ENCODE data around the gene RPS6KA1. TPM values are rescaled to one million over a fixed set of nuclear protein-coding genes. Genes with fewer than 3 reads are reported as not detected.

RPS6KA1 gene
- total and polyA plus RNA-seq, 2 of the 13 experiments (the other 11 are each of a cell fraction or from before 2014, with no cell fraction given) = 19.6 to 24.2 TPM

GRCh38 chr1:26530895-26531598, 1.5 kb downstream of the RPS6KA1 start (continued):
- TF ChIP-seq ZBTB43 (CRISPR knock-in tag; conservative IDR thresholded peaks at IDR 0.05) = no peak
- no peak for TF ChIP-seq NFYB (CRISPR knock-in tag; IDR thresholded peaks at IDR 0.05)
- no peak for TF ChIP-seq RBM22 (optimal IDR thresholded peaks at IDR 0.05; ENCODE audit: low read length)
- TF ChIP-seq RARA (CRISPR knock-in tag; IDR thresholded peaks at IDR 0.05) = no peak; the same call in 1 of the 2 replicates
- 0 out of 2 replicates have a peak, but pooled peaks have one; percentile 5 for TF ChIP-seq TFAP4 (IDR thresholded peaks at IDR 0.05; ENCODE audit: borderline replicate concordance, low read depth)
- TF ChIP-seq MAFF (IDR thresholded peaks at IDR 0.05; ENCODE audit: low read depth, low read length) = no peak
- no peak for TF ChIP-seq PREB (CRISPR knock-in tag; IDR thresholded peaks at IDR 0.05)
- TF ChIP-seq ZNF724P (CRISPR knock-in tag; IDR thresholded peaks at IDR 0.05; ENCODE audit: borderline replicate concordance) = no peak
- no peak for TF ChIP-seq NBN (conservative IDR thresholded peaks at IDR 0.05)
- TF ChIP-seq ASH2L (IDR thresholded peaks at IDR 0.05; ENCODE audit: insufficient read length, low read depth, low read length) = no peak
- no peak for TF ChIP-seq ZNF652 (CRISPR knock-in tag; IDR thresholded peaks at IDR 0.05; ENCODE audit: borderline replicate concordance, low read depth)
- TF ChIP-seq TBL1XR1 (IDR thresholded peaks at IDR 0.05; ENCODE audit: borderline replicate concordance, low read length, partially characterized antibody) = no peak
- no peak for TF ChIP-seq ZBTB21 (CRISPR knock-in tag; IDR thresholded peaks at IDR 0.05)
- no peak for TF ChIP-seq ZEB1 (IDR thresholded peaks at IDR 0.05; ENCODE audit: insufficient replicate concordance, low read depth)
- no peak for TF ChIP-seq EZH2 (conservative IDR thresholded peaks at IDR 0.05; ENCODE audit: low read depth, low read length)
- TF ChIP-seq ZNF547 (CRISPR knock-in tag; IDR thresholded peaks at IDR 0.05) = no peak
- TF ChIP-seq ZNF782 (CRISPR knock-in tag; IDR thresholded peaks at IDR 0.05; ENCODE audit: borderline replicate concordance) = no peak
- TF ChIP-seq ZNF639 (CRISPR knock-in tag; conservative IDR thresholded peaks at IDR 0.05) = no peak
- no peak for TF ChIP-seq ZNF746 (CRISPR knock-in tag; IDR thresholded peaks at IDR 0.05)
- no peak for TF ChIP-seq NFRKB (IDR thresholded peaks at IDR 0.05)
- no peak for TF ChIP-seq RORA (CRISPR knock-in tag; IDR thresholded peaks at IDR 0.05)
- no peak for TF ChIP-seq ZNF781 (CRISPR knock-in tag; IDR thresholded peaks at IDR 0.05; ENCODE audit: borderline replicate concordance, not compliant biosample characterization)
- no peak for TF ChIP-seq LCORL (IDR thresholded peaks at IDR 0.05)
- no peak; the same call in 1 of the 2 replicates for TF ChIP-seq LCORL (CRISPR knock-in tag; IDR thresholded peaks at IDR 0.05)
- TF ChIP-seq DRAP1 (CRISPR knock-in tag; IDR thresholded peaks at IDR 0.05) = no peak
- no peak for TF ChIP-seq ZNF512 (CRISPR knock-in tag; IDR thresholded peaks at IDR 0.05)
